Activated naive CD8-positive, alpha-beta T cell treated with anti-CD3 and anti-CD28 coated beads, Interleukin-2, amount 50 U/mL, for 16 hours (primary cell): ENCODE data around the gene VCPKMT.

Experiments used
- DNase-seq: peaks from one replicate; pipeline ENCODE4 v3.0.0-alpha.2; 2020; ENCODE audit warnings: low read depth, low spot score

The VCPKMT gene

DNA sequence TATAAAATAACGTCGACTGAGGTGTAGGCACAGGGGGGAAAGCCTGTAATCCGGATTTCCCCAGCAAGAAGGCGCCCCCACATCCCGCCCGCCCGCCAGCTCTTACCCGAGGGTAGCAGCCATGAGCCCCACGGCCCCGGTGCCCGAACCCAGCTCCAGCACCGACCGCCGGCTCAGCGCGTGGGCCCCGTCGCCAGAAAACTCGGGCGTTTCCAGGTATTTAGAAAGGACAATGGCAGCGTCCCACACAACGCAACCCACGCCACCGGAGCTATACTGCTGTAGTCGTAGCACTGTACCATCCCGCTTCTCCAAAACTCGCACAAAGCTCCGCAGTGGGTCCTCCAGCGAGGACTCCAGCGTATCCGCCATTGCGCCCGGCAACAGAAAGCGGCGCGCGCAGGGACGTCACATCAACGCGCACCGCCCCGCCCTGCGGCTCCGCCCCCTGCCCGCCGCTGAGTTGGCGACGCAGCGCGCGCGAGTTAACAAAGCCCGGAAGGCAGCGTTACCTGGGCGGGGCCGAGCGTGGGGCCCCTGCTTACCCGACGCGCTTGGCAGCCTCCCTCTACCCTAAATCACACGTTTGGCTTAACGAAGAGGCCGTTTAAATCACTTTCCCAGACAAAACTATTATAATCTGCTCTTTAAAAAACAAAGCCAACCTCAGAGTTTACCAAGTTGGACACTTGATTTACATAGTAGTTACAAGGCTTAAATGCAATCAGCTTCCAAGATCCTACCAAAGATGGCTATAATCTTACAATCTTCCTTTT lies at the start of gene VCPKMT:
VCPKMT (minus strand) TSS at position 392 of the 776 bp plus-strand sequence; CDS start at position 372, 20 bp downstream.
- DNase-seq = peak; percentile 91

DNA sequence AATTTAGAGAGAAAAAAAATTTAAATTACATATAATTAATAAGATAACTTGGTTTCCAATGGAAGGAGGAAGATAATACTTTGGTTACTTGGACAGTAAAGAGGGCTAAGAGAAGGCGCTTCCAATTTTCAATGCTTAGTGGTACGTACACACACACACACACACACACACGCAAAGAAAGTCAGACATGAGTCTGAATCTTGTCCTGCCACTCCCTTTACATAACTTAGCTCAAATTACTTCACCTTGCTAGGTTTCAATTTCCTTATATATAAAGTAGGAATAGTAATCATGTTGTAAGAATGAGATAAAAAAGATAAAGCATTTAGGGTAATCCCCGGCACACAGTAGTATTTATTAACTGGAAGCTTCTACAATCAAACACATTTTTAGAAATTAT lies 39.7 kb upstream of the VCPKMT start:
- no peak for DNase-seq

DNA sequence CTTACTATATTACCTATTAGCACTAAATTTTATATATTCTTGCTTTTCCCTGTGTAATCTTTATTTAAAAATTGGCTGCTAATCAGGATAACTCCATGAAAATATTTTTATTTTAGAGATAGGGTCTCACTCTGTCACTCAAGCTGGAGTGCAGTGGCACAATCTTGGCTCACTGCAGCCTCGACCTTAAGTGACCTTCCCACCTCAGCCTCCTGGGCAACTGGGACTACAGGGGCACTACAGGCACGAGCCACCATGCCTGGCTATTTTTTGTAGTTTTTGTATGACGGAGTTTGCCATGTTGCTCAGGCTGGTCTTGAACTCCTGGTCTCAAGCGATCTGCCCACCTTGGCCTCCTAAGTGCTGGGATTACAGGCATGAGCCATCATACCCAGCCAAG lies 32.4 kb upstream of the VCPKMT start:
- no peak for DNase-seq

DNA sequence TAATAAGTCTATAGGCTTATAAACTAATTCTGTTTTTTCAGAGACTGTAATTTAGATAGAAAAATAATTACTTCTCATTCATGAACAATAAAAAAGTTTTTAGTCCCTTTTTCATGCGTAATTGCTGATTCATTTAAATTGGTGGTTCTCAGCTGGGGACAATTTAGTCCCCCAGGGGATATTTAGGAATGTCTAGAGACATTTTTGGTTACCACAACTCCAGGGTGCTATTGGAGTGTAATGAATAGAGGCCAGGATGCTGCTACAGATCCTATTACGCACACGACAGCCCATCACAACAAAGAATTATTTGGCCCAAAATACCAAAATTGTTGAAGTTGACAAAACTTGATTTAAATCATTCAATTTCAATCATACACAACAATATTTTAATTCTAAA lies 22.8 kb upstream of the VCPKMT start:
- DNase-seq = no peak

DNA sequence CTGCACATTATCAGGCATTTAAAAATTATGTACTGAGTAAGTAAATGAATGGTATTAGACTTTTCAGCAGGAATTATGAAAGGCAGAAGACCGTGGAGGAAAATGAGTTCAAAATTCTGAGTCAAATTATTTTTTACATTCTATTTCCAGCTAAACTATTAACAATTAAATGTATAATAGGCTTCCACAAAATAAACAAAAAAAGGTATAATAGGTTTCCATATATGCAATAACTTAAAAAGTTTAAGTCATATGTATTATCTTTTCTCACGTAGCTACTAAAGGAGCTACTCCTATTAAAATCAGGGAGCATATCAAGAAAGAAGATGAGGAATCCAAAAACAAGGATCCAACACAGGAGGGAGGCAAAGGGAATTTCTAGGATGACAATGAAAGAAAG lies 11.4 kb upstream of the VCPKMT start:
- no peak for DNase-seq

DNA sequence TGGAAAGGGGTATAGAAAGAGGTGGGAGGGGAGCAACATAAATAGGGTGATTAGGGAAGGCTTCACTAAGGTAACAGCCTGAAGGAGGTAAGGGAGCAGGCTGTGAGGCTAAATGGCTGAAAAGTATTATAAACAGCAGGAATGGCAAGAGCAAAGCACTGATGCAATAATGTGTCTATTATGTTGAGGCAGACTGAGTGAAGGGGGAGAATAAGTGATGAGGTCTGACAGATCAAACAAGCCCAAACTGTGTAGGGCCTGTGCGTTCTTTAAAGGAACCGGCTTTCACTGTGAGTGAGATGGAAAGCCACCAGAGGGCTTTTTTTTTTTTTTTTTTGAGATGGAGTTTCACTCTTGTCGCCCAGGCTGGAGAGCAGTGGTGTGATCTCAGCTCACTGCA lies 6.7 kb upstream of the VCPKMT start:
- no peak for DNase-seq

DNA sequence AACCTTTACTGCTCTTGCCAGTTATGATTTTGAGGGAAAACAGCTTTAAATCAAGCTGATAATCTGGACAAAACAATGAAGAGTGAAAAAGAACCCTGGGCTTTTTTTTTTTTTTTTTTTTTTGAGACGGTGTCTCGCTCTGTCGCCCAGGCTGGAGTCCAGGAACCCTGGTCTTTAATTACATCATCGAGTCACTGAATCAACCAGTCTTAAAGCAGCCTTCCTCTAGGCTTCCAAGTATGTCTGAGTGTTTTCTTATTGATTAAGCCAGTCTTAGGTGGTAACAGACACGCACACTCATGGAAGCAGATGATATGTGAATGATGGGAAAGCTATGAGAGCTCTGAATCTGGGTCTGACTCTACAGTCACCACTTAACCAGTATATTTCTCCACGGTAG lies 5.9 kb upstream of the VCPKMT start:
- DNase-seq = no peak

DNA sequence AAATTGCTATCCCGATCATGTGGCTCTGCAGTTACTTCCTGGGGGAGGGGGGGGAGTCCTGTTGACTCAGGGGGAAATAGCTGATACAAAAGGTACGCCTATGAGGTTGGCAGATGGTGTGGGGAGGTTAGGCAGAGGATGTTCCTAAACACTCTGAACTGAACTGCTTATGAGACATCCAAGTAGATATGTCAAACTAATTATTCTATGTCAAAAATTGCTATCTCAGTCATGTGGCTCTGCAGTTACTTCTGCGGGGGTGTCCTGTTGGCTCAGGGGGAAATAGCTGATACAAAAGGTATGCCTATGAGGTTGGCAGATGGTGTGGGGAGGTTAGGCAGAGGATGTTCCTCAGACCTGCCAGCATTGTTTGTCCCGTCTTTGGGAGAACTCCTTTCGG lies 5.1 kb upstream of the VCPKMT start:
- DNase-seq = no peak

DNA sequence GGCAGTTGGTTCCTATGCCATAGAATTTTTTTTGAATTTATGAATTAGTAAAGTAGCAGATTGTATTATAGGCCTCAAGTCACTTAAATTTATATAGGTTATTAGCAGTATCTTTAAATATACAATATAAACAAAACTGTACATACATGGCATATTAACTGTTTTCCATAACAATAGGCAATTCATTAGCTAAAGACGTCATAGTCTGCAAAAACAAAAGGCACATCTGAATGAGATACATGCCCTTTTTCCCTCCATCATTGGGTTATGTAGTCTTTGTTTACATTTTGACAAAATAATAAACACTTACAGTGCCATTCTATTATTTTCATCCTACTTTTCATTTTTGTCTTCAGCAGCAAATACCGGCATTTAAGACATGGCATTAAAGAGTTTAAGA lies 1.1 kb upstream of the VCPKMT start:
- DNase-seq = no peak

DNA sequence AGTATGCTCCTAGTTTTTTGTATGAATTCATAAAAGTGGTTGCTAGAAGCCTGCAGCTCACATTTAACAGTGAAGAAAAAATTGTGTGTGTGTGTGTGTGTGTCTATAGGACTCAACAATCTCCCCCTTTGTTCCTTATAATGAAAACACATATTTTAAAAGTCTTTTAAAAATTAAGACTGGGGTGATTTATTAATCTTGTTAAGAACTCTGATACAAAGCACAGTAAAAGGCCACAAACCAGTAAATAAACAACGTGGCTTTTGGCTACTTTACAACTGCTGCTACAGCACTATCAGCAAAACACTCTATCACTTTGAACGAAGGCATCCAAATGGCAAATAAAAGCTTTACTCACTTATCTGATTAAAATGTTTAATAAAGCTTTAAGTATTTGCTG lies 594 bp upstream of the VCPKMT start:
- no peak for DNase-seq

DNA sequence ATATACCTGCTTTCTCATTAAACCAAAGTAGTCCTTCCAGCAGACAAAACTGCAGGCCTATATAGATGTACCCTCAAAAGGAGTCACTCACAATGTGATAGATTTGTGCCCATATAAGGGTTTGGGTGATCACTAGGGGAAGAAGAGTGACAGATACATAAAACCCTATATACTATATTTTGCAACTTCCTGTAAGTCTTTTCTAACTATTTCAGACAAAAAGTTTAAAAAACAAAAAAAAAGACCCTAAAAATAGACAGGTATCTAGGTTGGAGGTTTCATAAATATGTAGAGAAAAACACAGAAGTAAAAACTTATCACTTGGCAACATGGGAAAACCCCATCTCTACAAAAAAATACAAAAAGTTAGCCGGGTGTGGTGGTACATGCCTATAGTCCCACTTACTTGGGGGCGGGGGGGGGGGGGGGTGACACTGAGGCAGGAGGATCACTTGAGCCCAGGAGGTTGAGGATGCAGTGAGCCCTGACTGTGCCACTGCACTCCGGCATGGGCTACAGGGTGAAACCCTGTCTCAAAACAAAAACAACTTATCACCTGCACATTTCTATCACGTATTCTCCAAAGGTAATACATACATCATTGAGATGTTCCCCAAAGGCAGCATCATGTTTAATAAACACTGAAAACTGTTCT lies 2.9 kb downstream of the VCPKMT start:
- DNase-seq = no peak

DNA sequence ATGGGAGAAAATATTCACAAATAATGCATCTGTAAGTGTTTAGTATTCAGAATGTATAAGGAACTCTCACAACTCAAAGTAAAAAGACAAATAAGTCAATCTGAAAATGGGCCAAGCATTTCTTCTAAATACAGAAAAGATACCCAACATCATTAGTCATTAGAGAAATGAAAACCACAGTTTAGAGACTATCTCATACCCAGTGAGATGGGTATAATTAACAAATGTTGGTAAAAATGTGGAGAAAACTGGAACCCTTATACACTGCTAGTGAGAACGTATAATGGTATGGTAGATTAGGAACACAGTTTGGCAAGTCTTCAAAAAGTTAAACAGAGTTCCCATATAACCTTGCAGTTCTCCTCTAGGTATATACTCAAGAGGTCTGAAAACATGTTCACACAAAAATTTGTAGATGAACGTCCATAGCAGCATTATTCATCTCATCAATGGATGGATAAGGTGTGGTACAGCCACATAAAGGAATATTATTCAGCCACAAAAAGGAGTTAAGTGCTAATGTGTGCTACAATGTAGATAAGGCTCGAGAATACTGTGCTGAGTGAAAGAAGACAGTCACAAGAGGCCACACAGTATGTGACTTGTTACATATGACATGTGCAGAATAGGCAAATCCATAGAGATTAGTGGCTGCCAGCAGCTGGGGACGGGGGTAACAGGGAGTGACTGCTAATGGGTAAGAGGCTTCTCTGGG lies 5.9 kb downstream of the VCPKMT start:
- no peak for DNase-seq

DNA sequence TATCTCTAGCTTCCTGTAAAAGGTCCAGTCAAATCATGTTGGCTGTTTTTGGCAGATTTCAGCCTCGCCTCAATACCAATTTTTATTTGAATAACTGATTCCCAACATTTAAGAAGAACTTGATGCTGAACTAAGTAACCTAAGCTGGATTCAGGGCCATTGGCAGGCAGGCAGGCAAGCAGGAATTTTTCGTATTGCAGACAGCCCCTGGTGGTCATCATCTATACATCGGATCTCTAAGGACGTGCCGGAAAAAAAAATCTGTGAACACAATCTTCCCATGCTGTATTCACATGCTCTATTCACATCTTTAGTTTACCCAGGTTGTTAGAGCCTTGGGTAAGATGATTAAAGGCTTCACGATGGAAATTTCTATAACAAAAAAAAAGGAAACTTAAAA lies 7.0 kb downstream of the VCPKMT start:
- no peak for DNase-seq

DNA sequence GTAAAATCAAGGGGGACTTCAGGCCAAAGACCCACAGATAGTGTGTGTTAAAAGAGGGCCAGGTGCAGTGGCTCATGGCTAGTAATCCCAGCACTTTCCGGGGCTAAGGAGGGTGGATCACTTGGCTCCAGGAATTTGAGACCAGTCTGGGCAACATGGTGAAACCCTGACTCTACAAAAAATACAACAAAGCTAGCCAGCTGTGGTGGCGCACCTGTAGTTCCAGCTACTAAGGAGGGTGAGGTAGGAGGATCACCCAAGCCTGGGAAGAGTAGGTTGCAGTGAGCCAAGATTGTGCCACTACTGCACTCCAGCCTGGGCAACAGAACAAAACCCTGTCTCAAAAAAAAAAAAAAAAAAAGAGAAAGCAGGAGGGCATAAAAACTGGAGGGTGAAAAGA lies 8.5 kb downstream of the VCPKMT start:
- no peak for DNase-seq

DNA sequence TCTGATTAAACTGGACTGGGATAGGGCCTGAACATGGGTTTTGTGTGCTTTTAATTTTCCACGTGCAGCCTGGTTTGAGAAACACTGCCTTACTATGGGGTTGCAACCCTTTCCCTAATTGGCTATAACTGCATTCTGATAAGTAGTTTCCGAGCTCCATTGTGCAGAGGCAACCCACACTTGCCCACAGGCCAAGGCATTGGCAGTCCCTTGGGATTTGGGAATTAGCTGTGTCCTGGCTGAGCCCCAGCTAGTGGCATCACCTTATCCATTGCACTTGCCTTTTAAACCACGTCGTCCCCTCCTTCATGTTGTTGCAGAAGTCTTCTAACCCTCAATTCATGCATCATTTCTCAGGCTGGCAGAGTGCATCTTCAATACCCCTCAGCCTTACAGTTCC lies 10.2 kb downstream of the VCPKMT start:
- DNase-seq = no peak

DNA sequence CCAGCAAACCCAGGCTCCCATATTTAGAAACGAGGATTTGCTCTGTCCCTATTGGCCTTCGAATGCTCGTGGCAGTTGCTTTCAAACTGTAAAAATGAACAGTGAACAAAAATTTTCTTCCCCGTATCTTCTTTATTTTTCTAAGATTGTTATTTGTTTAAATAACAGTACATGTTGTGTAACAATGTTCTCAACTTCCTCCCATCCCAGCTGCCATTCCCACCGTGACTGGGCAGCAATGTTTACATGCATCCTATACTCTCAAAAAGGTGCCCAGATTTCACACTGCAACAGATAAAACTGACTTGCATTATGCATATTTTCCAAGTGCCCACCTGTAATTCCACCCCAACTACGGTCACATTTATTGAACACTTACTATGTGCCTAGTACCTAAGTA lies 12.8 kb downstream of the VCPKMT start:
- no peak for DNase-seq

DNA sequence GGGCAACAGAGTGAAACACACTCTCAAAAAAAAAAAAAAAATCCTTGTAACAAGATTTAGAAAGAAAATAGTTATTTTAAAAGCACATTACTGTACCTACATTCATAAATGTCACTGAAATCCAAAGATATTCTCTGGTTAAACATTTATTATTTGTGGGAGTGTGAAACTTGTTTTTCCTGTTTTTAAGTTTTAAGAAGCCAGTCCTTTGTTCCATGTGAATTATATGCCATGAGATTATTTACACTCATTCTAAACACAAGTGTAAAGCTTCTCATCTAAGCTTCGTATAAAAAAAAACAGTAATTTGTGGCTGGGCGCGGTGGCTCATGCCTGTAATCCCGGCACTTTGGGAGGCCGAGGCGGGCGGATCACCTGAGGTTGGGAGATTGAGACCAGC lies 15.0 kb downstream of the VCPKMT start:
- no peak for DNase-seq

DNA sequence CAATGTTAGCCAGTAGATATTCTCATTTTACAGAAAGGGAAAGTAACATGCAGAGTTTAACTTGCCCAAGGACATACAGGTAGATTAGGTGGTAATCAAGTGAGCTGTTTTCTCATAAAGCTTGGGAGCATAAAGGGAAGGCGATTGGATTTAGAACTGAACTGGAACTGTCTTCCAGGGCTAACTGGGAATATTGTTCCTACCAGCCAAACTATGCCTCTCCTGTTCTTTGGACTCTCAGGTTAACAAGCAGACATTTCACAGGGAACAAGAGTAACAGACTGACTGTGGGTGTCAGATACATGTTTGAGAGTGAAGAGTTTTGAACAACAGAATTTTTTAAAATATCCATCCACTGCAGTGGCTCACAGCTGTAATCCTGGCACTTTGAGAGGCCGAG lies 15.6 kb downstream of the VCPKMT start:
- no peak for DNase-seq

DNA sequence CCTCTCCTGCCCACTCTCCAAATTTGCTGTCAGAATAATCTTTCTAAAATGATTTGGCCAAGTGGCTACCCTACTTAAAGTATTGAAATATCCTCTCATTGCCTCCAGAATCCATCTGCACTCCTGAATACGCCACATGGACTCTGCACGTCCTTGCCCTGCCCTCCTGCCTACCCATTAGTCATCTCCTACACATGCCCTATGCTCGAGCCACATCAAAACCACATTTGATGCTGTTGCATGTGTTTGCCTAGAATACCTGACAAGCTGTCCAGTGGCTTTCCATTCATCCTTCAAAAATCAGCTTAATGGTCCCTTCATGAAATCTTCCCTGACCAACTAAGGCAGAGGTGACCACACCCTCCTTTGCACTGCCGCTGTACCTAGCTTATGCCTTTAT lies 17.0 kb downstream of the VCPKMT start:
- no peak for DNase-seq

DNA sequence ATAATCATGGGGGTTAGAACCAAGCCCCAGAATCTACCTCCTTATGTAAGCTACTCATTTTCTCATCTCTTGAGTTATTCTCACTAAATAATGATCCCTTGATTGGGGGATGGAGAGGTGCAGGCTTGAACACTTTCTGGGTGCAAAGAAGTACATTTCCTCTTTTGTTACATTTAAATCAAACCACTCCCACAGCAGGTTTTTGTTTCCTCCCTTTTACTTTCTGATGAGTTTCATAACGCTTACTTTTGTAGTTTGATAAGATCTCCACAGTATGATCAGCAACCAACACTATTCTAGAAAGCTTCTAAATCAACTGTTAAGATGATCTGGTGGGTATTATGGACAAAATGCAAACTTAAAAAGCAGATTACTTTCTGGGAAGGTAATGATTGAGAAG lies 20.5 kb downstream of the VCPKMT start:
- no peak for DNase-seq

DNA sequence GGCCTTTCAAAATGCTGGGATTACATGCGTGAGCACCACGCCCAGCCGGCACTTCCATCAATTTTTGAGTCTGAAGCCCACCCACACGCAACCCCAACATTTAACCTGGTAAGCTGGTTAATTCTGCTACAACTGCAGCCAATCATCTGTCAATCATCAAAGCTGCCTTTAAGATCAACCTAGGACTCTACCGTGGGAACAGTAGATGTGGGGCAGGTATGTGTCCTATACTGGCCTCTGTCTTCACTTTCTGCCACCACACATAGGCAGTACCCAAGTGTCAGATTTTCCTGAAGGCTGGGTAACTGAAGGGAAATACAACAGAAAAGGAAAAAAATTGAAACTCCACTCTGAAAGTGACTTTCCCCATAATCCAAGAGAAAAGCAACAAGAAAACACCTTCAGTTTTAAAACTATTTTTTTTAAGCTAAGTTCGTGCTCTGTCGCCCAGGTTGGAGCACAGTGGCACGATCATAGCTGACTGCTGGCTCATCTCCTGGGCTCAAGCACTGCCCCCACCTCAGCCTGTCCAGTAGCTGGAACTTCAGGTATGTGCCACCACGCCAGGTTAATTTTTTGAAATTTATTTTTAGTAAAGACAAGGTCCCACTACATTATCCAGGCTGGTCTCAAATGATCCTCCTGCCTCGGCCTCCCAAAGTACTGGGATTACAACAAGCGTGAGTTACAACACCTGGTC lies 22.2 kb downstream of the VCPKMT start:
- DNase-seq = no peak

DNA sequence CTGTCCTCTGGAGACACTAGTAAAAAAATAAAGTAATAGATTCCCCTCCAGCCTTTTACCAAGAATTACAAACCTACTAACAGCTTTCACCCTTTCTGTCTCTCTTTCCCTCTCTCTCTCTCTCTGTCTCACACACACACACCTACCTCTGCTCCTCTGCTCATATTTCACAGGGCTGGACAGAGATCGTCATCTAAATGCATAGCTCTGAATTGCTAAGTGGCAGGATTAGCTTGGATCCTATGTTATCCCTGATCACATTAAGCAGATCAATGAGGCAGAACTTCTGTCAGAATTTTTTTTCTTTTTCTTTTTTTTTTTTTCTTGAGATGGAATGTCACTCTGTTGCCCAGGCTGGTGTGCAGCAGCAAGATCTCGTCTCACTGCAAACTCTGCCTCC lies 22.9 kb downstream of the VCPKMT start:
- no peak for DNase-seq
